ENCODE data around the gene MAN2B2.

DNA sequence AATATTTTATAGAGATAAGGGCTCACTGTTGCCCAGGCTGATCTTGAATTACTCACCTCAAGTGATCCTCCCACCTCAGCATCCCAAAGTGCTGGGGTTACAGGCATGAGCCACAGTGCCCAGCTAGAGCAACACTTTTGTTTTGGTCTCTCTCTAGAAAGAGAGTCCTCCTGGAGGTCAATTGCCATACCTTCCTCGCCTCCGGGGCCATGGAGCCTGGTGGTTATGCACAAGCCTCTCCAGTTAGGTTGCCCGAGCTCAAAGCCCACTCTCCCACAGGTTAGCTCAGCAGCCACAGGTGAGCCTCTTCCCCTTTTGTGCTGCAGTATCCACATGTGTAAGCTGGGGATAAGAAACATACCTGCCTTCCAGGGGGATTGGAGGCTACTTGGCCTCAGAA, 24.2 kb upstream of the MAN2B2 start:
- TF ChIP-seq CTCF (IDR thresholded peaks at IDR 0.05) (no peak), POLR2A (IDR thresholded peaks at IDR 0.05) (no peak)
